ENCODE measurements around the gene TVP23C.
"Not testable (repeated sequence)": the region's sequence is repeated elsewhere in the genome, so short reads cannot be mapped to it uniquely, and the experiment has no call there.

The TVP23C gene

GRCh38 chr17:15563375-15563857 is at the start of gene TVP23C:
TVP23C (minus strand) TSS chr17:15563483; CDS start chr17:15563448, 35 bp downstream.
- DNase-seq = peak; percentile 80

- DNase-seq = not testable (repeated sequence)
These were observed 29.7 kb upstream of the TVP23C start for GRCh38 chr17:15592960-15593359.

- DNase-seq = not testable (repeated sequence)
These were observed 28.7 kb upstream of the TVP23C start for GRCh38 chr17:15591986-15592385.

- DNase-seq = not testable (repeated sequence)
These were observed 27.6 kb upstream of the TVP23C start for GRCh38 chr17:15590844-15591243.

GRCh38 chr17:15589544-15590536 is 26.6 kb upstream of the TVP23C start:
- DNase-seq = peak; percentile 24

- not testable (repeated sequence) for DNase-seq
These were observed 24.7 kb upstream of the TVP23C start for GRCh38 chr17:15588017-15588416.

- DNase-seq = not testable (repeated sequence)
These were observed 20.0 kb upstream of the TVP23C start for GRCh38 chr17:15583313-15583712.

GRCh38 chr17:15581462-15581861 is 18.2 kb upstream of the TVP23C start:
- not testable (repeated sequence) for DNase-seq

GRCh38 chr17:15576848-15577247 is 13.6 kb upstream of the TVP23C start:
- not testable (repeated sequence) for DNase-seq

GRCh38 chr17:15574660-15575059 is 11.4 kb upstream of the TVP23C start:
- DNase-seq = not testable (repeated sequence)

GRCh38 chr17:15573870-15574269 is 10.6 kb upstream of the TVP23C start:
- not testable (repeated sequence) for DNase-seq

- not testable (repeated sequence) for DNase-seq
These were observed 489 bp downstream of the TVP23C start for GRCh38 chr17:15562613-15563374.

GRCh38 chr17:15561439-15561838 is 1.8 kb downstream of the TVP23C start:
- DNase-seq = not testable (repeated sequence)

GRCh38 chr17:15558403-15559105 is 4.7 kb downstream of the TVP23C start:
- DNase-seq = not testable (repeated sequence)

- DNase-seq = not testable (repeated sequence)
These were observed 5.9 kb downstream of the TVP23C start for GRCh38 chr17:15557334-15557832.

GRCh38 chr17:15552932-15553331 is 10.4 kb downstream of the TVP23C start:
- peak; percentile 6 for DNase-seq

GRCh38 chr17:15549552-15549951 is 13.7 kb downstream of the TVP23C start:
- DNase-seq = not testable (repeated sequence)

GRCh38 chr17:15546604-15547003 is 16.7 kb downstream of the TVP23C start:
- not testable (repeated sequence) for DNase-seq

- DNase-seq = not testable (repeated sequence)
These were observed 22.7 kb downstream of the TVP23C start for GRCh38 chr17:15540371-15541219.

- DNase-seq = not testable (repeated sequence)
These were observed 30.2 kb downstream of the TVP23C start for GRCh38 chr17:15533122-15533521.
